Adipocyte (in vitro differentiated cells): ENCODE measurements around the gene HSD11B2.

Source experiments
- DNase-seq: peaks from one replicate; pipeline ENCODE4 v3.0.0-alpha.2; 2015; ENCODE audit warnings: low read depth
- H3K27me3 ChIP-seq: replicated peaks from 2 replicates; pipeline ENCODE4 v1.7.0; 2013; ENCODE audit warnings: mild to moderate bottlenecking, low read length, moderate library complexity; ENCODE audit not compliant: control insufficient read depth, insufficient read depth
- H3K36me3 ChIP-seq: 2 replicates; pipeline ENCODE4 v1.7.0; 2013; ENCODE audit warnings: low read length, mild to moderate bottlenecking, moderate library complexity; ENCODE audit not compliant: control insufficient read depth, insufficient read depth, severe bottlenecking
- H3K4me1 ChIP-seq: 2 replicates; pipeline ENCODE4 v1.7.0; 2013; ENCODE audit warnings: mild to moderate bottlenecking, low read length, moderate library complexity; ENCODE audit not compliant: control insufficient read depth, insufficient read depth
- H3K4me3 ChIP-seq: 2 replicates; pipeline ENCODE4 v1.7.0; 2013; ENCODE audit warnings: mild to moderate bottlenecking, low read length, moderate library complexity
- H3K9ac ChIP-seq: 2 replicates; pipeline ENCODE4 v1.7.0; 2013; ENCODE audit warnings: mild to moderate bottlenecking, low read length, moderate library complexity
- H3K9me3 ChIP-seq: 2 replicates; pipeline ENCODE4 v1.7.0; 2013; ENCODE audit warnings: mild to moderate bottlenecking, low read length, moderate library complexity; ENCODE audit not compliant: control insufficient read depth

Gene HSD11B2

DNA sequence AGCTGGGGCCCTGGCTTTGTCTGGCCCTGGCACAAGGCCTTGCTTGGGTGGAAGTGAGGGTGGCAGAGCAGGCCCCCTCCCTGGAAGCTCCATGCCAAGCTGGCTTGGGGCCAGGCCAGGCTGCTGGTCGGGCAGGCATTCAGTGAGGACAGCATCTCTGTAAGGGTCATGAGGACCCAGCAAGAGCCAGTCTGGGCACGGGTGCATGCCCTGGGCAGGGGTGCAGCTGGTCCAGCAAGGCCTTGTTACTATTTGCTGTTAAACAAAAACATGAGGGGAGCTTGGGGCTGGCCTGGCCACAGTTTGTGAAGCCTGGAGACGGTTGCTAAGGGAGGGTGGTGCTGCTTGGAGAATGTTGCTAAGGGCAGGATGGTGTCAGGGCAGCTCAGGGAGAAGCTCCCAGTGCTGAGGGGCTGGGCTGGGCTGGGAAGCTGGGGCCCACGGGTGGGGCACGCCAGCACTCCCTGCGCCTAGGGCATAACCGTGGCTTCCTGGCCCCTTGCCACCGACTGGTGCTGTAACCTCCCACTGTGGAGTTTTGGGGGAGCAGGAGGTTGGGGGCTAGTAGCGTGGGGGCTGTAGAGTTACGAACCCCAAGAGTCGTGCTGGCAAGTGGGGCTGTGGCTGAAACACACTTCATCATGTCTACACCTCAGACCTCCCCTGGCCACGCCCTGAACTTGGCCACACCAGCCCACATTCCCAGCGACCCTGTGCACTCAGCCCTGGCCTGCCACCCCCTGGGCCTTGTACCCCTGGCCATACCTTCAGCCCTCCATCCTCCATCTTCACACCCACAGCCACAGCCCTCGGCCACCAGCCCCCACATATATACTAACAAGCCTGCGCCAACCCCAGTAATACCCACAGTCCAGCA, 39.3 kb upstream of the HSD11B2 start:
- DNase-seq, result no peak
- H3K9ac ChIP-seq, result no peak overlapping the region
- H3K9me3 ChIP-seq, result no peaks in the 10 kb centered on the region
- no peak overlapping the region for H3K4me3 ChIP-seq
- peaks cover 18% of the 10 kb centered on the region for H3K4me1 ChIP-seq
- H3K36me3 ChIP-seq, result no peaks in the 10 kb centered on the region
- no peaks in the 10 kb centered on the region for H3K27me3 ChIP-seq

DNA sequence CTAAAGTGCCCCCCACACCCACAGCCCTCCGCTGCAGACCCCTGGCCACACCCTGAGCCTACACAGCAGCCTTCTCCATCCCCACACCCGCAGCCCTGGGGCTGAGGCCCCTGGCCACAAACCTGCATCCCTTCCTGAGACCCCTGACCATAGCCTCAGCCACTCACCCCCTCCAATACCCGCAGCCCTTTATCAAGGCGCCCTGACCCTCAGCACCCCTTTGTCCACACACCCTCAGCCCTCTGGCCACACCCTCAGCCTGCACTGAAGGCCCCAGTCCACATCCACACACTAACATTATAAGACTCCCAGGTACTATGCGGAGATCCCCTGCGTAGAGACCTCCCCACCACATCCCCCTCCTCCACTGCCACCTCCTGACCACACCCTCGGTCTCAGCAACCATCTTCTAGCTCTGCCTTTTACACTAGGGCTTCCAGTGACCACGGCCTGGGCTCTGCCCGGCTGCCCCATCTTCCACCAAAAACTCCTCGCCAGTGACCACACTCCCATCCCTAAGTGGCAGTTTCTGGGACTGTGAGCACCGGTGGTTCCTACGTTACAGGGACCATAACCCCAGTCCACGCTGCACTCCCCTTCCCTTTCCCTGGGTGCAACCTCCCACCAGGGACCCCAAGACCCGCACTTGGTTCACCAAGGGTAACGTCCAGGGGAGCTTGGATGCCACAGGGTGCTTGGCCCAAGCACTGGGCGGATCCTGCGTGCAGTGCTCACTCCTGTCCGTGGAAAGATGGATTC, 38.4 kb upstream of the HSD11B2 start:
- H3K27me3 ChIP-seq, result no peaks in the 10 kb centered on the region
- no peaks in the 10 kb centered on the region for H3K9me3 ChIP-seq
- DNase-seq, result no peak
- H3K4me1 ChIP-seq, result peaks cover 25% of the 10 kb centered on the region
- no peaks in the 10 kb centered on the region for H3K36me3 ChIP-seq
- no peak overlapping the region for H3K4me3 ChIP-seq
- H3K9ac ChIP-seq, result no peak overlapping the region

DNA sequence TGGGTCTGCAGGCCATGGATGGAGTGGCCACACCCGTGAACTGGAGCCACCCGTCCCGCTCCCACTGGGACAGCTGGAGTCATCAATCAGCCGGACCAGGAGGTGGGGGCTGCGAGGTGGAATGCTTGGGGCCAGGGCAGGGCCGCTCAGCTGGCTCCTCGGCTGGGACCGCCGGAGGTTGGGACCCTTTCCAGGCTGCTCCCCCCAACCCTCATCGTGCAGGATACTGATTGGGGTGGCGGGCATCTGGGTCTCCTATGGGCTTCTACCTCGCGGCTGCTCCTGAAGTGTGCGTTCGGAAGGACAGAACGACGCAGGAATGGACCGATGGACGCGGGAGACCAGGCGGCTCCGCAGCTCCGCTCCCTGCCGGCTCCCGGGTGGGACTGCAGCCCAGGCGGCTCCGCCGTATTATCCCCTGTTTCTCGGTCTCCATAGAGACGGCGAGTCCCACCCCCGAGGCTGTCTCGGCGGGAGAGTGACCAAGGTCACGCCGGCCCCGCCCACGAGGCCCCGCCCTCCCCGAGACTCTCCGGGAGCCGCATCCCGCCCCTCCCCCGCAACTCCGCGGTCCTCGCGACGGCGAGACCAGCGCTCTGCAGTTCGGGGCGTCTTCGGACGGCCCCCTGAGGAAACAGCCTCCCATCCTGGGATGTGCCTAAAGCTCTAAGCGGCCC, 37.7 kb upstream of the HSD11B2 start, which contains the start of gene TPPP3:
Gene TPPP3 (minus strand): TSS at position 388 of the 677 bp plus-strand sequence. CDS start 2,387 bp downstream, outside the sequence.
- Histone ChIP-seq H3K9me3 (no peaks in the 10 kb centered on the region), H3K4me3 (peak within 1 kb of the TSS; percentile 59), H3K36me3 (no peaks in the 10 kb centered on the region), H3K27me3 (no peaks in the 10 kb centered on the region), H3K9ac (no peak within 1 kb of the TSS), H3K4me1 (peaks cover 25% of the 10 kb centered on the region)
- peak; percentile 90 for DNase-seq

DNA sequence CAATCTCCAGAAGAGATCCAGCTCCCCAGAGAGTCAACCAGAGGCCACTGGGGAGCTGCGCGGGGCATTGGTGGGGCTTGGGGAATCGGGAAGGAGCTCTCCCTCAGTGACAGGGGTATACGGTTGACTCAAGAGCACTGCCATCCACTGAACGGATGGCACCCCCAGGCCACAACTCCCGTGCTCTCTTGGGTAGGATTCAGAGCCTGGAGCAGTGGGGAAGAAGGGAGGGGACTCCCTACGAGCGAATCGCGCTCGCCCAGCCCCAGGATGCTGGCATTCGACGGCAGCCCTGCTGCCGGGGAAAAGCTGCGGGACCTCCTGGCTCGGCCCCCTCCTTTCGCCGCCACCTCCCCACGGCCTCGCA, 37.1 kb upstream of the HSD11B2 start:
- no peaks in the 10 kb centered on the region for H3K9me3 ChIP-seq
- no peaks in the 10 kb centered on the region for H3K27me3 ChIP-seq
- H3K4me1 ChIP-seq, result peaks cover 25% of the 10 kb centered on the region
- peak overlapping the region; percentile 59 for H3K4me3 ChIP-seq
- H3K9ac ChIP-seq, result no peak overlapping the region
- DNase-seq, result no peak
- no peaks in the 10 kb centered on the region for H3K36me3 ChIP-seq

DNA sequence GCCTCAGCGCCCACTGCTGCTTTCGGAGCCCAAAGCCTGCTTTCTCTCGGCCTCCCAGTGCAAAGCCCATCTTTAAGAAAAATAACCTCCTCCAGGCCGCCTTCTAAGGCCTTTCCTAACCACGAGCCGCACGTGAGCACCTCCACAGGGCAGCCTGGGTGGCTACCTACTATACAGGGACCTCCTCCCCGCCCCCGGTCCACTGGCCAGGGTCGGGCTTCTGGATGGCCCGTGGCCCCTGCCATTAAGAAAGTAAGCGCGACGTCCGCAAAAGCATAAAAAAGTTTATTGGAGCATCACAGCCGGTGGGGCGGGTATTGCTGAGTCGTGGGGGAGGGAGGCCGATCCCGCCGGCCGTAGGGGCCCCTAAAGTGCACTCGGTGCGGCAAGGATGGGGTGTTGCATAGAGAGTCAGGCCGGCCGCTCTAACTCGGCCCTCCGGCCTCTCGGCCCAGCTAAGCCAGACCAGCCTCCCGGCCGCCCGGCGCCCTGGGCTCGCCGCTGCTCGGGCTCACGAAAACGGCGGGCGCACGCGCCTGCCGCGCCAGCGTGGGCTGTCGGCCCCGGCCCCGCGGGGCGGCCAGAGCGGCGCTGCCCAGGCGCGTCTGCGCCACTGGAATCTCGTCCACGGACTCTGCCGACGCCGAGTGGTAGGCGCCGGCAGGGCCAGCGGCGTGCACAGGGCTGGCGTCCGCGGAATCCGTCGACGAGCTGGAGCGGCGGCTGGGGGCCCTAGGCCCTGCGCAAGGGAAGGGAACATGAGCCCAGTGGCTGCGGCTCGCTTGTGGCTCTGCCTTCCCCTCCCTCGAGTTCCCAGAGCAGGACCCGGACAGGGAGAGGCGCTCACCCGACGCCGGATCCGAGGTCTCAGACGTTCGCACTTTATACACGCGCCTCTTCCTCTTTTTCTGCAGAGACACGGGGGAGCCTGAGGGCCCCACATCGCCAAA, 36.5 kb upstream of the HSD11B2 start:
- no peak overlapping the region for H3K4me3 ChIP-seq
- no peaks in the 10 kb centered on the region for H3K9me3 ChIP-seq
- H3K4me1 ChIP-seq, result peaks cover 25% of the 10 kb centered on the region
- no peak for DNase-seq
- H3K36me3 ChIP-seq, result no peaks in the 10 kb centered on the region
- H3K9ac ChIP-seq, result no peak overlapping the region
- no peaks in the 10 kb centered on the region for H3K27me3 ChIP-seq

DNA sequence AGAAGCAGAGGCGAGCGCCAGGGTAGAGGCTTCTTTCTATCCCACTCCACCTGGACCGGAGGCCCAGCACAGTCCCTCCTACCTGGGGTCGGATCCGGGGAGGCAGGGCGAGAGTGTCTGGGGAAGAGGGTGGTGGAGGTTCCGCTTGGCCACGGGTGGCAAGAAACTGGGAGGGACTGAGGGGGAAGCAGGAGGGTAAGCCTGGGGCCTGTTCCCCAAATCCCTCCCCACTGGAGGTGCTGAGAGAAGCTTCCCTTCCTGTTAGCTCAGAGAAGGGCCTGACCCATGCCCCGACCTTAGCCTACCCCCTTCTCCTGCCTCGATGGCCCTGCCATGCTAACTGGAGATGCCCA, 35.8 kb upstream of the HSD11B2 start:
- H3K4me1 ChIP-seq, result peaks cover 25% of the 10 kb centered on the region
- no peak overlapping the region for H3K4me3 ChIP-seq
- no peaks in the 10 kb centered on the region for H3K36me3 ChIP-seq
- H3K9ac ChIP-seq, result no peak overlapping the region
- H3K9me3 ChIP-seq, result no peaks in the 10 kb centered on the region
- H3K27me3 ChIP-seq, result no peaks in the 10 kb centered on the region
- no peak for DNase-seq

DNA sequence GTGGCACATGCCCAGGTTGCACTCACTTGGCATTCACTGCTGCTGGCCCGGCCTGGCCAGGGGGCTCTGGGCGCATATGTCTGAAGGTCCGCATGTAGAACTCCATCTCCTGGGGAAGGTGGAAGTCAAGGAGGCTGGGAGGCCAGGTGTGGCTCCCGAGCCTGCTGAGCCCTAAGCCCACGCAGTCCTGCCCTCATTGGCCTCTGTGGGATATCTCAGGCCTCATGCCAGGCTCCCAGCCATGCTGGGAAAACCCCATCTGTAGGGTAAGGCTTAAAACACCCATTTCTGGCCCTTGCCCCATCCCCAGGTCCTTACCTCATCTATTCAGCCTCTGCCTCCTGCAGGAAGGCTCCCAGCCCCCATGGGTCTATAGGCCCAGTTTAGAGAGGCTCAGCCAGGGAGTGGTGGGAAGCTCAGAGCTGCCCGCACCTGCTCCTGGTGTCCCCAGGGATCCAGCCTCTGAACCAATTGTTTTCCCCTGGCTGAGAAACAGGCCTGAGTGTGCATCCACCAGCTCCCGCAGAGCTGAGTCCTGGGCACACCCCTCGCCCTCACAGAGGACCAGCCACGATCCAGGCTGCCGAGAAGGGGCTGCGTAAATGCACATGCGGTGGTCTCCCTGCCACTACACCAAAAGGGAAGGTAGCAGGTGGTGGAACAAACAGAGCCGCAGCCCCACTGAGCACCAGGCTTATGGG, 35.3 kb upstream of the HSD11B2 start:
- DNase-seq, result no peak

DNA sequence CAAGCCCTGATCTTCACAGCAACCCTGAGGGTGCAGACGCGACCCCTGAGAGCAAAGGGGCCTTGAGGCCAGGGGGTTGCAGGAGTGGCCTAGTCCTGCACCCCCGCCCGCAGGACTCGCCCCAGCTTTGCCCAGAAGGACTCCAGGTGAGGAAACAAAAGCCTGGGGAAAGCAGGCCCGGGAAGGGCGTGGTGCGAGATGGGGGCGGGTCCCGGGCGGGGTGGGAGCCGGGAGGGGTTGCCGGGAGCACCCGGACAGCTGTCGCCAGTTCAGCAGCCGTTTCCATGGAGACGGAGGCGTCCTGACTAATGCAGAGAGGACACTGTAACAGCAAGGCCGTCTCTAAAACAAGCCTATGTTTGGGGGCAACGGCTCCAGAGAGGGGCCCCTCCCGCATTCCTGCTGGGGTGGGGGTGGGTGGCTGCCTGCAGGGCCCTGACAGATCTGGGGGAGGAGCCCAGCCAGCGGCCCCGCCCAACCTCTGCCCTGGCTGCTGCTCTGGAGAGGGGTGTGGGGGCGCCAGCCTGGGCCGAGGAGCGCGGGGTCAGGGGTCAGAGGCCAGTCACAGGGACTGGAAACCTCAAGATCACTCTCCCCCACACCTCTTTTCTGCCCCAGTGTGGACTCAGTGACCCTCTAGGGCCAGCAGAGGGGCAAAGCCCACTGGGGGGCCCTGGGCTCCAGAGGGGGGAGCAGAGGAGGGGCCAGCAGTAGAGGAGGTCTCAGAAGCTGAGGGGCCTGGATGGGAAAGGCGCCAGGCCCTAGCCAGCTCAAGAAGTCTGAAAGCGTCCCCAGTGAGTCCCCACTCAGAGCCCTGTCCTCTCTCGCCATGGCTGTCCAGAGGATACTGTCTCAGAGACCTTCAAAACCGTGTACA, 34.5 kb upstream of the HSD11B2 start:
- Histone ChIP-seq H3K27me3 (no peaks in the 10 kb centered on the region), H3K36me3 (no peaks in the 10 kb centered on the region), H3K4me1 (peaks cover 25% of the 10 kb centered on the region), H3K9me3 (no peaks in the 10 kb centered on the region), H3K4me3 (no peak overlapping the region), H3K9ac (no peak overlapping the region)
- DNase-seq, result peak; percentile 48

More for the DNA sequence above, 35.3 kb upstream of the HSD11B2 start:
- H3K4me1 ChIP-seq, result peaks cover 25% of the 10 kb centered on the region
- no peaks in the 10 kb centered on the region for H3K9me3 ChIP-seq
- H3K9ac ChIP-seq, result no peak overlapping the region
- no peak overlapping the region for H3K4me3 ChIP-seq
- H3K36me3 ChIP-seq, result no peaks in the 10 kb centered on the region
- H3K27me3 ChIP-seq, result no peaks in the 10 kb centered on the region

DNA sequence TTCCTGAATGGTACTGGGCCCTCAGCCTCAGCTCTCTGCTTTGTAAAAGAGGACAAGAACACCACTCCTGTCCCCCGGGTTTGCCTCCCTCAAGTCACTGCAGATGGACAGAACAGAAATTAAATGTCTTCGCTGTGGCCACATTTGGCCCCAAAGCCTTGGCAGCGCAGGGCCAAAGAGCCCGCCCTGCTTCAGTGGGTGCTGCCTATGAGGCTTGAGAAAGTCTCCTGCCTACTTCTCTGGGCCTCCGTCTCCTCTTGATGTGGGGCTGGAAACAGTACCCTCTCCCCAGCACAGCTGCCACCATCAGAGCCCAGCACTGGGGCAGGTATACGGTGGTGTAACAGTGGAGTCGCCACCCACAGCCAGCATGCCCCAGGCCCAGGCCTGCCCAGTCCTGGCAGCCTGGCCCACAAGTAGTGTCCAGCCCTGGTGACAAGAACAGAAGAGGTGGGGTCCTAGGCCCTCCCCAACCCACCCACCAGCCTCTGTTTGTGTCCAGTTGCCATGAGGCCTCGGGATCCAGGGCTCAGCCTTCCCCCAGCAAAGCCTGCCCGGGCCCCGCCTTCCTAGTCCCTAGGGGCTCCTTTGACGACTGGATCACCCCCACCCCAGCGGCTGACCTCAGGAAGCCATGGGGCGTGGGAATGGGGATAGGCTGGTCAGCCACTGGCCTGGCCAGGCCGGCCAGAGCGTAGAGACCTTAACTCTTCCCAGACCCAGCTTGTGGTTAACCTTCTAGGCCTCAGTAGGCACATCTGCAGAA, 33.7 kb upstream of the HSD11B2 start:
- no peak for DNase-seq
- no peaks in the 10 kb centered on the region for H3K36me3 ChIP-seq
- peaks cover 25% of the 10 kb centered on the region for H3K4me1 ChIP-seq
- no peak overlapping the region for H3K9ac ChIP-seq
- no peaks in the 10 kb centered on the region for H3K9me3 ChIP-seq
- no peak overlapping the region for H3K4me3 ChIP-seq
- no peaks in the 10 kb centered on the region for H3K27me3 ChIP-seq
